NCI-H345 treated with DMSO at 0.1 percent for 48 hours (cell line): ENCODE measurements around the gene TAF4B.
"Not testable (repeated sequence)": the region's sequence is repeated elsewhere in the genome, so short reads cannot be mapped to it uniquely, and the experiment has no call there.

ENCODE experiments used
- DNase-seq: peaks from one replicate; lab custom pipeline; 2025; ENCODE audit not compliant: unreplicated experiment; lab: John Stamatoyannopoulos, UW

Gene TAF4B

GRCh38 chr18:26230497-26230896 is 4.3 kb downstream of the TAF4B start:
- DNase-seq = no peak

GRCh38 chr18:26233208-26233607 is 7.0 kb downstream of the TAF4B start:
- no peak for DNase-seq

- not testable (repeated sequence) for DNase-seq
Observed at GRCh38 chr18:26237363-26237762, 11.1 kb downstream of the TAF4B start.

GRCh38 chr18:26238718-26239117 is 12.5 kb downstream of the TAF4B start:
- DNase-seq = not testable (repeated sequence)

- not testable (repeated sequence) for DNase-seq
Observed at GRCh38 chr18:26242392-26242791, 16.1 kb downstream of the TAF4B start.

GRCh38 chr18:26245434-26245833 is 19.2 kb downstream of the TAF4B start:
- not testable (repeated sequence) for DNase-seq

- no peak for DNase-seq
Observed at GRCh38 chr18:26252411-26252810, 26.2 kb downstream of the TAF4B start.

GRCh38 chr18:26254808-26255207 is 28.6 kb downstream of the TAF4B start:
- not testable (repeated sequence) for DNase-seq

GRCh38 chr18:26255695-26256622 is 29.7 kb downstream of the TAF4B start:
- no peak for DNase-seq

GRCh38 chr18:26258711-26259110 is 32.5 kb downstream of the TAF4B start:
- no peak for DNase-seq

GRCh38 chr18:26259416-26259815 is 33.2 kb downstream of the TAF4B start:
- not testable (repeated sequence) for DNase-seq

- DNase-seq = no peak
Observed at GRCh38 chr18:26262156-26262555, 35.9 kb downstream of the TAF4B start.

- DNase-seq = no peak
Observed at GRCh38 chr18:26267357-26267930, 41.2 kb downstream of the TAF4B start.

GRCh38 chr18:26268454-26268853 is 42.2 kb downstream of the TAF4B start:
- DNase-seq = no peak

GRCh38 chr18:26271917-26272549 is 45.8 kb downstream of the TAF4B start:
- DNase-seq = no peak

- DNase-seq = no peak
Observed at GRCh38 chr18:26277374-26277773, 51.1 kb downstream of the TAF4B start.

GRCh38 chr18:26279428-26279827 is 53.2 kb downstream of the TAF4B start:
- no peak for DNase-seq

GRCh38 chr18:26286008-26286407 is 59.8 kb downstream of the TAF4B start:
- DNase-seq = no peak

- DNase-seq = no peak
Observed at GRCh38 chr18:26287644-26288043, 61.4 kb downstream of the TAF4B start.

- DNase-seq = no peak
Observed at GRCh38 chr18:26290385-26290784, 64.1 kb downstream of the TAF4B start.

GRCh38 chr18:26293982-26294381 is 67.7 kb downstream of the TAF4B start:
- no peak for DNase-seq

GRCh38 chr18:26298107-26298506 is 71.9 kb downstream of the TAF4B start:
- DNase-seq = no peak
